CD4-positive, alpha-beta T cell treated with Interleukin-1 beta for 1 hour (primary cell): Measurements from ENCODE around the gene TRIO.

Experiments used
- DNase-seq, 2 donors: peaks; one replicate each; pipeline ENCODE4 v3.0.0-alpha.2; 2020 to 2022

Gene TRIO

GRCh38 chr5:14250748-14251701 is 107.9 kb downstream of the TRIO start:
- DNase-seq: no peak

DNA sequence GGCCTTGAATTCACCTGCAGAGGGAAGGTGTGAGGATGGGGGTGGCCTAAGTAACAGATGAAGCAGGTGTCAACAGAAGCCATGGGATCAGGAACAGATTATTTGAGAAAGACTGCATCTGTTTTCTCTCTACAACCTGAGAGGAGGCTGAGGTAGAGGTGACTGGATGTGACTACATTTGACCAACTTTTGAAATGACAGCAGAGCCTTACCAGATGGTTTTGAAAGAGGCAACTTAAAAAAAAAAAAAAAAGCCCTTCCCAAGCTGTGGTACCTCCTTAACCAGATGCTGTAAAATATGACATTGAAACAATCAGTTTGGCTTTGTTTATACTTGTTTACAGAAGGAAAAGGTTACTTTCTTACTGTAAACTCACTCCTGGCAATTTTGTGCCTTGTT is 108.6 kb downstream of the TRIO start:
- DNase-seq: no peak

- no peak for DNase-seq
Observed at GRCh38 chr5:14252793-14253192, 109.7 kb downstream of the TRIO start.

DNA sequence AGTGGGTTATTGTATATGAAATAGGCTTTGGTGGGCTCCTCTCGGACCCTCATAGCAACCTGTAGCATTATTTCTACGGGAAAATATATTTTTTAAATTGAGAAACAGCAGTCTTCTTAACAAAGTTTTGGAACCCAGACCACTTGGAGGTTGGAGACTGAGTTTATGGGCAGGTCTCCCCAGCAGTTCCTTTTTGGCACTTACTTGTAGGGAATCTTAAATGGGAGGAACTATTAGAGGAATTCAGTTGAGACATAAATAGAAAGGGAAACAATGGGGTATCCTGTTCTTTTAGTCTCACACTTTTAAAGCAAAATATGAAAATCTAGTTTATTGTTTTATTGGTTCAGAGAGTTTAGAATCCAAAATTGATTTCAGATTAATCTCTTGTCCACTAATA is 111.5 kb downstream of the TRIO start:
- no peak for DNase-seq

DNA sequence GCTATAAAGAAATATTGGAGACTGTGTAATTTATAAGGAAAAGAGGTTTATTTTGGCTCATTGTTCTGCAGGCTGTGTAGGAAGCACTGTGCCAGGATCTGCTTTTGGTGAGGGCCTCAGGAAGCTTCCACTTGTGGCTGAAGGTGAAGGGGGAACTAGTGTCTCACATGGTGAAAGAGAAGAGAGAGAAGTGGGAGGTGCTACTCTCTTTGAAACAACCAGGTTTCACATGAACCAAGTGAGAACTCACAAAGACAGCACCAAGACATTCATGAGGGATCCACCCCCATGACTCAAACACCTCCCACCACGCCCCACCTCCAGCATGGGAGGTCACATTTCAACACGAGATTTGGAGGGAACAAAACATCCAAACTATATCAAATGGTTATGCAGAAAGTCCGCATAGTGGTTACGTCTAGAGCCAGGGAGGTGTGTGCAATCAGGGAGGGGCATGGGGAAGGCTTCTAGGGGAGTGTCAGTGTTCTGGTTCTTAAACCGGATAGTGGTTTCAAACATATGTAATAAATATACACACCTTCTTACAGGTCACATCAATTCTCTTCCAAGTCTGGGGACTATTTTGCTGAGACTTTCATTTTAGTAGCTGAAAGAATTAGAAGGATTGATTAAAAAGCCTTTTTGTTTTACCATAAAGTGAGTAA is 113.0 kb downstream of the TRIO start:
- no peak for DNase-seq

- DNase-seq: no peak
Observed at GRCh38 chr5:14256756-14257393, 113.7 kb downstream of the TRIO start.

- DNase-seq: no peak
Observed at GRCh38 chr5:14257995-14258403, 114.9 kb downstream of the TRIO start.

- no peak for DNase-seq
Observed at GRCh38 chr5:14258840-14259239, 115.7 kb downstream of the TRIO start.

DNA sequence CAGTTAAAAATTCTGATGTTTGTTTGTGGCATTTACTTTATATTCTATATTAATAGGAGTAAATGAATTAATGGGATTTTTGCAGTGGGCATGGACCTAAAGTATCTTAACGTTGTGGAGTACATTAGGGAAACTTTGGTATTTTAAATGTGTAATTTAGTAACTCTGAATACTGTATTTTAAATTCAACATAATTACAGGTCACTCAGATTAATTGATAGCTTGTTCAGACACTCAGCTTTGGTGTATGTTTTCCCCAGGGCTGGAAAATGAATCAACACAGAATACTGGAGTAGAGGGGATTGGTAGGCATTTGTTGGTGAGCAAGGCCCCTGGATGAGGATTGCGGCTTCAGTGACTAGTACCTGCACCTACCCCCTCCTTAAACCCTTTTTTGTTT is 117.5 kb downstream of the TRIO start:
- no peak for DNase-seq

DNA sequence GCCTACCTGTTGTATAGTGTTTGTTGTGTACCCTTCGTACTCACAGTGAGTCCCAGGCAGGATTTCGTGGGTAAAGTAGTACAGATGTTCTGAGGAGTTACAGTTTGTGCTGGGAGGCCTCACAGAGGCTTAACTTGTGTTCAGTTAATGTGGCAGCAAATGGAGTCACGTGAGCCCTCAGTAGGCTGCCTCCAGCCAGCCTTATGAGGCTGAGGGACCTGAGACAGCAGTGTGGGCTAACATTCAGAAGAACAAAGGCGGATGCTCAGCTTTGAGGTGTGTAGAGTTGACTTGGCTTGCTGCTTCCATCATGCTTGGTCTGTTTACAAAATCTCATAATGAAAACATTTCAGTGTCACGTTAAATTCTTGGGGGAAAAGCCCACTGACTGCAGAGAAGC is 118.1 kb downstream of the TRIO start:
- DNase-seq: no peak

DNA sequence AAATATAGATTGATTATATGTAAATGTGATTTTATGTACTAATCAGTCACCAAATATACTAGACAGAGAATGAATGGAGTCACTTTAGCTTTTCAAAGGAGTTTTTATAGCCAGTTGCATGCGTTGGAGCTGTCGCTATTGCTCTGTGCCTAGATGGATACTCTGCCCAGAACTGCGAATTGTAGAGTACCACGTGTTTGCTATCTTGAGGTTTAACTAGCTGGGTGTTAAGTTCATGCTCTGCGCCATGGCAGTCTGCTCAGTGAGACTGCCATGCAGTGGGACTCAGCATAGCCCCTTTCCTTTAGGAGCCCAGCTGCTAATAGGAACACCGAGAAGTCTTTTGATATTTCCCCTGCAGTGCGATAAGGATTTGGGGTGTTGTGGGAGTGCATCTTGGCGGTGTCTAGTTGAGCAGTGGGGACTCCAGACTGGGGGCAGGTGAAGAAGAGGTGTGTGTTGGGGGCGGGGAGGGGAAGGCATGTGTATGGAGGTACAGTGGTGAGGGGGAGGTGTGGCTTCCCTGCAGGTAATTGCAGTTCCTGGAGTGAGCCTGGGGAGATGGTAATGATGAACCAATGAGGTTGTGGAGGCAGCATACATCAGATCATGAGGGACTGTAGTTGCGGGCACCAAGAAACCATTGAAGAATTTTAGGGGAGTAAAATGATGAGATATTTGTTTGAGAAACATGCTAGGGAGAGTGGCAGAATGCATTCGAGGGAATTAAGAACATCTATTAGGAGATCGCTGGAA is 118.9 kb downstream of the TRIO start:
- no peak for DNase-seq

DNA sequence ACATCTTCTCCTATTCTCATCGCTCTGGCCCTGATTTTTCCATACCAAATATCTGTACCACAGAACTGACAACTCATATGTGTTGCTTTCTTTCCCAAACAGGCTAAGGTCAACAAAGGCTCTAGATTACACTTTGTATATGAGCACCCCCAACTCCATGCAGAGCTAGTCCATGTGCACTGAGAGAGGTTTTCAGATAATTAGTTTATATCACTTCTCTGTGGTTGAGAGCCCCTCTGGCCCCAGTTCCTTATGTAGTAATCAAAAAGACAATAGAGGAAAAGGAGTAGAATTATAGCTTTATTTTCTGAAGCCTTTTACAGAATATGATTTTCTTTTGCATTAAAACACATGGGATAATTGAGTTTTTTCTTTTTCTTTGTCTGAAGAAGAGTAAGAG is 120.0 kb downstream of the TRIO start:
- no peak for DNase-seq

DNA sequence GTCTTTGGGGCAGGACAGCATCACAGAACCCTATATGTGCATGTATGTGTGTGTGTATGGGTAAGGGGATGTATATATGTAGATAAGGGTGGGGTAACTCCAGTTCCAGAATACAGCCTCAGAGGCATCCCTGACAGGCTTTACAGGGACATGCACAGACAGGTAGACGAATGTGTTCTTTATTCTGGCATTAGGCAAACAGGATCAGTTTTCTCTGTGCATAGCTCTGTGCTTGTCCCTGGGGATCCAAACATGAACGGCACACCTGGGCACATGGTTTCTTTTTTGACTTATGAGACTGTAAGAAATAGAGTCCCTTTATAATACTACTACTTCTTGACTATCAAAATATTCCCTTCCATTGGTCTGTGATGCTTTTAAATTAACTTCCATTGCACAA is 120.6 kb downstream of the TRIO start:
- no peak for DNase-seq

GRCh38 chr5:14264605-14265316 is 121.6 kb downstream of the TRIO start:
- peak; percentile 62 to 84 for DNase-seq

DNA sequence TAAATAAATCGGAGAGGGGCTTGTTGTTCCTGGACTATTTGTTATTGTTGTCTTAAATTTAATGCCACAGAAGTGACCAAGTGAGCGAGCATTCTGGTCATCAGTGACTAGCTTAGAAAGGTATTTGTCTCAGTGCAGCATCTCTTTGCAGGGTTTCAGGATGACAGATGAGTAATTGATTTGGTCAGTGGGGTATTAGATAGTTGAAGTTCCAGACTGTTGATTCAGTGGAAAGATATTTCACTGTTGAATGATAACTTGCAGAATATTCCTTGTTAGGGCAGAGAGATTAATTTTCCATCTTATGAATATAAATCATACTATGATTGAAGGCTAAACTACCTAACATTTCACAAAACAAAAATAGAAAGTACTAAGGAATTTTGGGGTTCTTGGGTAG is 122.4 kb downstream of the TRIO start:
- DNase-seq: no peak

DNA sequence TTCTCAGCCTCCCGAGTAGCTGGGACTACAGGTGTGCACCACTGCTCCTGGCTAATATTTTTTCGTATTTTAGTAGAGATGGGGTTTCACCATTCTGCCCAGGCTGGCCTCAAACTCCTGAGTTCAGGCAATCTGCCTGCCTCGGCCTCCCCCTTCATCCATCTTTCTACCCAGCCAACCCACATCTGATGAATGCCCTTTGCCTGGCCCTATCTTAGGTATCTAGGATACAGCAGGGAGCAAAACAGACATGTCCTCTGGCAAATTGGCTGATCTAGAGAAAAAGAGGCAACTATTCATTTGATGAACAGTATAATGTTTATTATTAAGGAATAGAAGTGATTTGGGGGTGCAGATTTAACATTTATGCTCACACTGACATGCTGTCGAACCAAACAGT is 123.0 kb downstream of the TRIO start:
- DNase-seq: no peak

GRCh38 chr5:14266686-14267085 is 123.5 kb downstream of the TRIO start:
- DNase-seq: no peak

DNA sequence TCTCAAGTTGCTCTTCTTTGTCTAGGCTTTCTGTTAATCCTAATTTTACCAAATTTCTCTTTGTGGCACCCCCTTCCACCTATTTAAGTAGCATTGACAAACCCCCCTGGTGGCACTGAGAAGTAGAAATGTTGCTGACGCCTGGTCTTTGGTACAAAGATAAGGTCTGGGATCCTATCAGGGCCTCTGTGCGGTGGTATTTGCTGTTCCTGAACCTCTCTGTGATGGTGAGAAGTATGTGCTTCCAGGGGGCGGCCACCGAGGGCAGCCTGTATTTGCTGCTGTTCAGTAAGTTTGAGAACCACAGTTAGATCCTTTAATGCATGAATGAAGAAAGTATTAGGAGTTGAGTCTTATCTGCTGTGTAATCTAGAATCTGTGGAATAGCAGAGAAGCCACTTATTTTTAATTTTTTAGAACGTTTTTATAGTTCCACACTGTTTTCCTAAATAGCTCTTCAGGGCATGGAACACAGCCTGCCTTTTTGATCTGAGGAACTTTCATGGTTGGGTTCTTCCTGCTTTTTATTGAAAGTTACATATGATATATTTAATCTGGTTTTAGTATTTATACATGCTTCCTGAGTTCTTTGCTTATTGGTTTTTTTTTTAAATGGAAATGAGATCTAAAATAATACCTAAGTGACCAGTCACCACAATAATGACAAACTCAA is 124.2 kb downstream of the TRIO start:
- no peak for DNase-seq

DNA sequence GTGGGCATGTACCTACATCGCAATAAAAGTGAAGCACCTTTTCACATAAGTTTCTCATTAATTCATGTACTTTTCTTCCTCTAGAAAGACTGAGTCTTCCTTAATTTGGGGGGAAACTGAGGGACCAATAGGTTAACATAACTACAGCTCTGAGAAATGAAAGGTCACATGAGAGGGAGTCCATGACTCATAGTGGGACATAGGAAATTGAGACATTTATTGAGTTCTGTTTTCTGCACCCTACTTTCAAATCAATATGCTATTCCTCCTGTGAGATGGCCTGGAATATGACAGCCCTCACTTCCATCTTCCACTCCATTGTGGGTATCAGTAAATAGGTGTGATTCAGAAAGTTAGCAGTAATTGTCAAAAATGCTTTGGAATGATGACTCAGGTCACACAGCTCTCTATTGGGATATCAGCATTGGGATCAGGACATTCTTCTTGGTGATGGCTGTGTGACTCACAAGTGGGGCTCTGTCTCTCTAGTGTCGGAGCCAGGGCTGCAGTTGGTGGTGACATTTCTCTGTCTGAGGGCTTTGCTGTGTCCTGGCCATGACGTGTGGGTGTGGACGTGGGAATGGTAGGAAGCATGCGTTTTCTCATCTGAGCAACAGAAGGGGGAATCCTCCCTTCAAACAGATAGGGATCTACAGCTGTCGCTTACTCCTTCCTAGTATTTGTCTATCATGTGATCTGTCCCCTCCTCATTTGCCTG is 125.0 kb downstream of the TRIO start:
- DNase-seq: no peak

GRCh38 chr5:14268738-14269137 is 125.6 kb downstream of the TRIO start:
- no peak for DNase-seq

GRCh38 chr5:14269395-14269794 is 126.3 kb downstream of the TRIO start:
- no peak for DNase-seq
